Loucy (cell line): ENCODE results near the gene DPAGT1.

Experiments used
- H2AFZ ChIP-seq: fragments of 200-600 bp; sonication (generic); 2 replicates; pipeline ENCODE4 v1.6.0; 2016; ENCODE audit warnings: antibody characterized with exemption, mild to moderate bottlenecking, low read length, moderate library complexity
- H3F3A ChIP-seq: fragments of 200-600 bp; 2 replicates; pipeline ENCODE4 v1.6.0; 2016; ENCODE audit warnings: antibody characterized with exemption, low read depth, mild to moderate bottlenecking
- H3K27me3 ChIP-seq: fragments of 200-600 bp; sonication (generic); 2 replicates; pipeline ENCODE4 v1.6.1; 2014; ENCODE audit warnings: low read length, mild to moderate bottlenecking; ENCODE audit not compliant: insufficient read depth, poor library complexity, severe bottlenecking
- H3K36me3 ChIP-seq: fragments of 200-600 bp; sonication (generic); 2 replicates; pipeline ENCODE4 v1.6.1; 2016; ENCODE audit warnings: low read length; ENCODE audit not compliant: insufficient read depth
- H3K4me1 ChIP-seq: fragments of 200-600 bp; sonication (generic); 2 replicates; pipeline ENCODE4 v1.5.1; 2014; ENCODE audit warnings: low read length, mild to moderate bottlenecking; ENCODE audit not compliant: insufficient read depth, poor library complexity, severe bottlenecking
- H3K4me2 ChIP-seq: fragments of 200-600 bp; sonication (generic); 2 replicates; pipeline ENCODE4 v1.6.0; 2014; ENCODE audit warnings: antibody characterized with exemption, low read length, low read depth, mild to moderate bottlenecking; ENCODE audit not compliant: poor library complexity, severe bottlenecking
- H3K4me3 ChIP-seq: fragments of 200-600 bp; sonication (generic); 2 replicates; pipeline ENCODE4 v1.5.1; 2014; ENCODE audit warnings: low read length, mild to moderate bottlenecking, mixed read lengths; ENCODE audit not compliant: poor library complexity, severe bottlenecking
- H3K79me2 ChIP-seq: fragments of 200-600 bp; sonication (generic); 2 replicates; pipeline ENCODE4 v1.6.1; 2014; ENCODE audit warnings: low read length; ENCODE audit not compliant: insufficient read depth
- H3K9ac ChIP-seq: fragments of 200-600 bp; sonication (generic); 2 replicates; pipeline ENCODE4 v1.6.0; 2014; ENCODE audit warnings: mild to moderate bottlenecking, low read depth, low read length, moderate library complexity; ENCODE audit not compliant: poor library complexity, severe bottlenecking
- H3K9me2 ChIP-seq: fragments of 200-600 bp; sonication (generic); replicated peaks from 2 replicates; pipeline ENCODE4 v1.6.1; 2016; ENCODE audit warnings: low read depth, low read length, mixed read lengths
- H3K9me3 ChIP-seq: fragments of 200-600 bp; sonication (generic); 2 replicates; pipeline ENCODE4 v1.6.1; 2014; ENCODE audit warnings: mild to moderate bottlenecking, antibody characterized with exemption, low read length, low read depth; ENCODE audit not compliant: insufficient read depth
- H4K20me1 ChIP-seq: fragments of 200-600 bp; sonication (generic); 2 replicates; pipeline ENCODE4 v1.6.0; 2014; ENCODE audit warnings: antibody characterized with exemption, low read length, mild to moderate bottlenecking; ENCODE audit not compliant: insufficient read depth, poor library complexity, severe bottlenecking
- EZH2phosphoT487 ChIP-seq: fragments of 200-600 bp; IDR thresholded peaks from 2 replicates; pipeline ENCODE4 v1.6.1; 2018; ENCODE audit warnings: antibody characterized with exemption, mild to moderate bottlenecking, moderate library complexity, borderline replicate concordance
- TF ChIP-seq, protein P1 (sequence below): fragments of 200-600 bp; sonication (generic); conservative IDR thresholded peaks from 2 replicates; pipeline ENCODE4 v1.5.1; 2014; ENCODE audit warnings: mild to moderate bottlenecking, antibody characterized with exemption, low read length

Gene DPAGT1

DNA sequence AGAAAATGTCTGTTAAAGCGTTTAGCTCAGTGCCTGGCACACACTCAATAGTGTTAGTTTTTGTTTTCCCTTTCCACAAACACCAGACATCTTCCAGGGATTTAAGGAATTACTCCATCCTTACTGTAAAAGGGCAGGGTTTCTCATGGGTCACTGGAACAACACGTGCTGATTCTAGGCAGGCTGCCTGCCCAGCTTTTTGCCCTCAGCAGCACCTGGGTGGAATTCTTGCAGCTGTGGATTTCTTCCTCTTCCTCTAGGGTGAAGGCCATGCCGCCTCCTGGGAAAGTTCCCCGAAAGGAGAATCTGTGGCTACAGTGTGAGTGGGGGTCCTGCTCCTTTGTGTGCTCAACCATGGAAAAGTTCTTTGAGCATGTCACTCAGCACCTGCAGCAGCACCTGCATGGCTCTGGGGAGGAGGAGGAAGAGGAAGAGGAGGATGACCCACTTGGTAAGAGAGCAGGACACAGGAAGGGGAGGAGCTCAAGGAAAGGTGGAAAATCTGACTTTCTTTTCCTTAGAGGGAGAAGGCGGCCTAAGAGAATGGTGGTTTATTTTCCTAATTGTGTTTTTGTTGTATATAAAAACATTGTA is 25.1 kb upstream of the DPAGT1 start:
- peak overlapping the region; percentile 51 for H3K4me2 ChIP-seq
- H3K36me3 ChIP-seq: peaks cover 6% of the 10 kb centered on the region; the same call in 1 of the 2 replicates
- H3K4me1 ChIP-seq: peaks cover 18% of the 10 kb centered on the region

DNA sequence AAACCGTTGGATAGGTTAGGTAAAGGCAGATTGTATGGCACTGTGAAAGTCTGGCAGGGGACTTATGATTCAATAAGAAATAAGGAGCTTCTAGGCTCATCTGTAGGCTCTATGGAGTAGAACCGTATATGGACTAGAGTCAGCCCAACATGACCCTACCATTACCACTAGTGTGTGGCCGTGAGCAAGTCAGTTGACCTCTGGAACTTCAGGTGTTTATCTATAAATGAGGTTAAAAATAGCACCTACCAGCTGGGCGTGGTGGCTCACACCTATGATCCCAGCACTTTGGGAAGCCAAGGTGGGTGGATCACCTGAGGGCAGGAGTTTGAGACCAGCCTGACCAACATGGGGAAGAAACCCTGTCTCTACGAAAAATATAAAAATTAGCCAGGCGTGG is 24.2 kb upstream of the DPAGT1 start:
- H3K4me2 ChIP-seq: no peak overlapping the region
- H3K36me3 ChIP-seq: no peaks in the 10 kb centered on the region; the same call in 1 of the 2 replicates
- peaks cover 8% of the 10 kb centered on the region for H4K20me1 ChIP-seq
- no peaks in the 10 kb centered on the region for H3K9me3 ChIP-seq
- no peak overlapping the region for H2AFZ ChIP-seq
- peaks cover 38% of the 10 kb centered on the region for H3K79me2 ChIP-seq
- H3K9ac ChIP-seq: no peak overlapping the region
- no peaks in the 10 kb centered on the region for H3K9me2 ChIP-seq
- TF ChIP-seq, protein P1, sequence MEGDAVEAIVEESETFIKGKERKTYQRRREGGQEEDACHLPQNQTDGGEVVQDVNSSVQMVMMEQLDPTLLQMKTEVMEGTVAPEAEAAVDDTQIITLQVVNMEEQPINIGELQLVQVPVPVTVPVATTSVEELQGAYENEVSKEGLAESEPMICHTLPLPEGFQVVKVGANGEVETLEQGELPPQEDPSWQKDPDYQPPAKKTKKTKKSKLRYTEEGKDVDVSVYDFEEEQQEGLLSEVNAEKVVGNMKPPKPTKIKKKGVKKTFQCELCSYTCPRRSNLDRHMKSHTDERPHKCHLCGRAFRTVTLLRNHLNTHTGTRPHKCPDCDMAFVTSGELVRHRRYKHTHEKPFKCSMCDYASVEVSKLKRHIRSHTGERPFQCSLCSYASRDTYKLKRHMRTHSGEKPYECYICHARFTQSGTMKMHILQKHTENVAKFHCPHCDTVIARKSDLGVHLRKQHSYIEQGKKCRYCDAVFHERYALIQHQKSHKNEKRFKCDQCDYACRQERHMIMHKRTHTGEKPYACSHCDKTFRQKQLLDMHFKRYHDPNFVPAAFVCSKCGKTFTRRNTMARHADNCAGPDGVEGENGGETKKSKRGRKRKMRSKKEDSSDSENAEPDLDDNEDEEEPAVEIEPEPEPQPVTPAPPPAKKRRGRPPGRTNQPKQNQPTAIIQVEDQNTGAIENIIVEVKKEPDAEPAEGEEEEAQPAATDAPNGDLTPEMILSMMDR: no peak
- H3K27me3 ChIP-seq: no peaks in the 10 kb centered on the region
- H3K4me3 ChIP-seq: no peak overlapping the region
- peaks cover 19% of the 10 kb centered on the region for H3K4me1 ChIP-seq
- H3F3A ChIP-seq: no peaks in the 10 kb centered on the region

More for the DNA sequence above, 25.1 kb upstream of the DPAGT1 start:
- no peak overlapping the region for H3K4me3 ChIP-seq
- H3K79me2 ChIP-seq: peaks cover 34% of the 10 kb centered on the region
- H2AFZ ChIP-seq: no peak overlapping the region
- H3F3A ChIP-seq: no peaks in the 10 kb centered on the region
- H3K9me2 ChIP-seq: no peaks in the 10 kb centered on the region
- peaks cover 8% of the 10 kb centered on the region for H4K20me1 ChIP-seq
- no peaks in the 10 kb centered on the region for H3K9me3 ChIP-seq
- no peak overlapping the region for H3K9ac ChIP-seq
- H3K27me3 ChIP-seq: no peaks in the 10 kb centered on the region
- TF ChIP-seq, protein P1: no peak
- no peak for TF ChIP-seq EZH2phosphoT487

DNA sequence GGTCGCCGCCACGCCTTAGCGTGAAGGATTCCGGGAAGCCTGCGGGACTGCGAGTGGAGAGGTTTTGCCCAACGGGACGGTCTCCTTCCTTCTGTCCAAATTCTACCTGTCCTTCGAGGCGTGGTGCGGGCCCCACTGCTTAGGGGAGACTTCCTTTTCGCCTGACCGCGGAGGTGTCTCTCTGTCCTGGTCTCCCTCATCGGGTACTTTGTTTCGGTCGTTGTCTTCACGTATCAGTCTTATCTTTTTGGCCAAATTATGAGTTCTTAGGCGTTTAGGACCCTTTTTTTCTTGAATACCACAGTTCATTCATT is 20.1 kb upstream of the DPAGT1 start:
- no peak for TF ChIP-seq EZH2phosphoT487
- TF ChIP-seq, protein P1: no peak
- Histone ChIP-seq H3F3A (peaks cover 3% of the 10 kb centered on the region), H3K79me2 (peaks cover 43% of the 10 kb centered on the region), H3K9me2 (no peaks in the 10 kb centered on the region), H3K4me2 (peak overlapping the region; percentile 85), H3K9me3 (no peaks in the 10 kb centered on the region), H3K4me3 (peak overlapping the region; percentile 93), H4K20me1 (peaks cover 8% of the 10 kb centered on the region), H3K27me3 (no peaks in the 10 kb centered on the region), H3K4me1 (peaks cover 21% of the 10 kb centered on the region), H3K36me3 (no peaks in the 10 kb centered on the region), H3K9ac (peak overlapping the region; percentile 84), H2AFZ (peak overlapping the region; percentile 90)
